ENCODE results near the gene ANKRD33.

The ANKRD33 gene

GRCh38 chr12:51926718-51927117, 38.8 kb downstream of the ANKRD33 start:
- H3K4me3 ChIP-seq (ENCODE audit: low read depth, low read length), result no peak overlapping the region
- in situ Hi-C loops (cut with HindIII; ENCODE audit: low sequenced_read_pairs), result no loop called here
- no peak for DNase-seq (ENCODE audit: low read depth)
- peak; percentile 48 for TF ChIP-seq CTCF (IDR thresholded peaks at IDR 0.05; ENCODE audit: low read depth, low read length, missing control alignments)

- H3K4me3 ChIP-seq (ENCODE audit: low read depth, low read length), result no peak overlapping the region
- TF ChIP-seq CTCF (IDR thresholded peaks at IDR 0.05; ENCODE audit: low read depth, low read length, missing control alignments), result no peak
- in situ Hi-C loops (cut with HindIII; ENCODE audit: low sequenced_read_pairs), result no loop called here
- DNase-seq (ENCODE audit: low read depth), result no peak
Observed at GRCh38 chr12:51932218-51933076, 44.5 kb downstream of the ANKRD33 start.

GRCh38 chr12:51934080-51934479, 46.2 kb downstream of the ANKRD33 start:
- in situ Hi-C loops (cut with HindIII; ENCODE audit: low sequenced_read_pairs), result no loop called here

GRCh38 chr12:51937926-51938325, 50.0 kb downstream of the ANKRD33 start:
- no peak for TF ChIP-seq CTCF (IDR thresholded peaks at IDR 0.05; ENCODE audit: low read depth, low read length, missing control alignments)
- in situ Hi-C loops (cut with HindIII; ENCODE audit: low sequenced_read_pairs), result no loop called here
- no peak overlapping the region for H3K4me3 ChIP-seq (ENCODE audit: low read depth, low read length)
- no peak for DNase-seq (ENCODE audit: low read depth)

More at GRCh38 chr12:51934080-51934479, 46.2 kb downstream of the ANKRD33 start:
- no peak overlapping the region for H3K4me3 ChIP-seq (ENCODE audit: low read depth, low read length)
- DNase-seq (ENCODE audit: low read depth), result no peak
- TF ChIP-seq CTCF (IDR thresholded peaks at IDR 0.05; ENCODE audit: low read depth, low read length, missing control alignments), result no peak

- TF ChIP-seq CTCF (IDR thresholded peaks at IDR 0.05; ENCODE audit: low read depth, low read length, missing control alignments), result no peak
- no peak overlapping the region for H3K4me3 ChIP-seq (ENCODE audit: low read depth, low read length)
- in situ Hi-C loops (cut with HindIII; ENCODE audit: low sequenced_read_pairs), result no loop called here
- no peak for DNase-seq (ENCODE audit: low read depth)
Observed at GRCh38 chr12:51938726-51939125, 50.8 kb downstream of the ANKRD33 start.

- in situ Hi-C loops (cut with HindIII; ENCODE audit: low sequenced_read_pairs), result no loop called here
- no peak for TF ChIP-seq CTCF (IDR thresholded peaks at IDR 0.05; ENCODE audit: low read depth, low read length, missing control alignments)
- H3K4me3 ChIP-seq (ENCODE audit: low read depth, low read length), result no peak overlapping the region
- DNase-seq (ENCODE audit: low read depth), result peak; percentile 34
Observed at GRCh38 chr12:51941011-51941581, 53.2 kb downstream of the ANKRD33 start.

Data from astrocyte of the cerebellum (primary cell).